Femur (tissue), 1 donor: Measurements from ENCODE around the gene NRCAM.

Experiments
- DNase-seq: peaks from one replicate; pipeline ENCODE4 v3.0.0-alpha.2; 2017

NRCAM gene

DNA sequence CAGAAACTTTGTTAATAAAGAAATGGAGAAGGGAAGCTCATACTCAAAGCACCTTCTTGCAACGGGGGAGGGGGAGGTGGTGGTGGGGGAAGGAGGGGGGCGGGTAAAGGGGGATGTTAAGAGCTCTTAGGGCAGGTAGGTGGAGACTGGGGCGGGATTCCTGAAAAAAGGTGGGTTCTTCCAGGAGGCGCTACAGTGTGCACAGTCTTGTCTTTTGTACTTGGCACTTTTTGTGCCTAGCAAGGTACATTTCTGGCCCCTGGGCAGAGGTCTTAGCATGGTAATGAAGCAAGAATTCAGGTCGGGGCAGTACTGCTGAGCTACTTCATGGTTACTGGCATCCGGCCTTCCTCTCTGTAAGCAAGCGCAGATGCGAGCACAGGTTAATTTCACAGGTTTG lies 310.8 kb downstream of the NRCAM start:
- DNase-seq = no peak

DNA sequence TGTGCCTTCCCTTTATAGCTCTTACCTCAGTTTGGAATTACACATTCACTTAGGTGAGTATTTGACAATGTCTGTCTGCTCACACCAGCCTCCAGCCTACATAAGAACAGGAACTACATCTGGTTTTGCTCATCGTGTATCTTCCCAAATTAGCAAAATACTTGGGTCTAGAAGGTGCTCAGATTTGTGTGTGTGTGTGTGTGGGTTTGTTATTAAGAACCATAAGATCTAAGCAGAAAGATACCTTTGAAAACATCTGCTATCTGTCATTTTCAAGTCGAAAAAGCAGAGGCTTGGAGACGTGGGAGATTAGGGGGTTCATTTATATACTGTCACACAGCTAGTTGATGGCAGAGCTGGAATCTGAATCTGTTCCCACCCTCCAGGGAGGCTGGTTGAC lies 311.3 kb downstream of the NRCAM start:
- no peak for DNase-seq

DNA sequence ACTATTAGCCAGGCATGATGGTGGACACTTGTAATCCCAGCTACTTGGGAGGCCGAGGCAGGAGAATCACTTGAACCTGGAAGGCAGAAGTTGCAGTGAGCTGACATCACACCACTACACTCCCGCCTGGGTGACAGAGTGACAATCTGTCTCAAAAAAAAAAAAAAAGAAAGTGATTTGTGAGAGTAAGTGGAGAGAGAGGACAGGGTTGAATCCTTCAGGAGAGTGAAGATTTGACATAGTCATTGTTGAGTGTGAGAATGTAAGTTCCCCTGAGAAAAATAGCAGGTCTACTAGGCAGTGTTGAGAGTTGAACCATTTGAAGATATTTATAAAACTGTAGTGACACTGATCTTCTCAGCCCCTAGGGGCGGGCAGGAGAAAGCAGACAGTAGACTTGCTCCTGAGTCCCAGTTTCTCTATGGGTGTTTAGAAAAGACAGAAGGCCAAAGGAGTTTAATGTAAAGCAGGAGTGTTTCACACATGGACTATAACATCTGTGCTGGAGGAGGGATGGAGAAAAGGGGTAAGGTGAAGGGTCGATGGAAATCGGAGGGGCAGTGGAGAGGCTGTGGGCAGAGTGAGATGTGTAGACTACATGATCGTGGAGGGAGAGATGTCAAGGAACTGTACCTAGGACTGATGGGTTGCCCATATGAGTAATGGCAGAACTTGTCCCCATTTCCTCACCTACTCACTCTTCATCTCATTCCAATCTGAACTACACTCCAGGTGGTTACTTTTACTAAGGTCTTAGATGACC lies 312.4 kb downstream of the NRCAM start:
- DNase-seq = no peak

DNA sequence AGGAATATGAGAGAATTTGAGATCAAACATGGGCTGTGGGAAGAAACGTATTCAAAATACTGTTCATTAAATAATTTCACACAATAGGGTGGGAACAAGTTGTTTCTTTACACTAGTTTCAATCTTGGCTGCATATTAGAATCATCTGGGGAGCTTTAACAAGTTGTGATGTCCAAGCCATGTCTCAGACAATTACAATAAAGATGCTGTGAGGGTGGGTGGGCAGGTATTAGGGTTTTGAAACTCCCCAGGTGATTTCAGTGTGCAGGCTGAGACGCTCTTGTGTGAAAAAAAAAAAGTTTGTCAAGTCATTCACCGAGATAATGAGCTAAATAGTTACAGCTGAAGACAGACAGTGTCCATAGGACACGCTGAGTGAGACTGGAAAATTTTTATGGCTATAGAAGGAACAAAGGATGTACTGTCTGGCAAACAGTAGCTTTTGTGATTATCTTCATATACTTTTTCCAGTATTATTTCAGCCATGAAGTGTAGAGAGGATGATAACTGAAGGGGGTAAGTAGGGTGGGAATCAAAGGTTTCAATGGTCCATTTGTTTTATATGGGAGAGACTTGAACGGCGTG lies 313.5 kb downstream of the NRCAM start:
- no peak for DNase-seq

DNA sequence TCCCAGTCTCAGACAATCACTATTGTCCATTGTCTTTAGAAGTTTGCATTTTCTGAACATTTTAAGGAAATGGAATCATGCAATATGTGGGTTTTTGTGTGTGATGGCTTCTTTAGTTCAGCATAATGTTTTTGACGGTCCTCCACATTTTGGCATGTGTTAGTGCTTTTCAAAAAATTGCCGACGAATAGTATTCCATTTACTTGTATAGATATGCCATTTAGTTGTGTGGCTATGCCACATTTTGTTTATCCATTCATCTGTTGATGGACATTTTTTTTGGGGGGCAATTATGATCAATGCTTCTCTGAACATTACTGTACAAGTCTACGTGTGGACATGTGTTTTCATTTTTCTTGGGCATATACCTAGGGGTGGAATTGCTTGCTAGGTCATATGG lies 314.1 kb downstream of the NRCAM start:
- no peak for DNase-seq

DNA sequence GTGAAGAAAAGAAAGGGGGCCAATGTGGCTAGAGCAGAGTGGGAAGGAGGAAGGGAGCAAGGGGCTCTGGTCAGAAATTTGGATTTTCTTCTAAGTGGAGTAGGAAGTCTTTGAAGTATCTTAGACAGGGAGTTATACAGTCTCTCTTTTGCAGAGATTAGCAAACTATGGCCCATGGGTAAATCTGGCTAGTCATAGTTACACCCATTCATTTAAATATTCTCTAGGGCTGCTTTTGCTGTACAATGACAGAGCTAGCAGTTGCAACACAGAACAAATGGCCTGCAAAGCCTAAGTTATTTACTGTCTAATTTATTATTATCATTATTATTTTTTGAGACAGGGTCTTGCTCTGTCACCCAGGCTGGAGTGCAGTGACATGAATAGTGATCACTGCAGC lies 315.6 kb downstream of the NRCAM start:
- no peak for DNase-seq

DNA sequence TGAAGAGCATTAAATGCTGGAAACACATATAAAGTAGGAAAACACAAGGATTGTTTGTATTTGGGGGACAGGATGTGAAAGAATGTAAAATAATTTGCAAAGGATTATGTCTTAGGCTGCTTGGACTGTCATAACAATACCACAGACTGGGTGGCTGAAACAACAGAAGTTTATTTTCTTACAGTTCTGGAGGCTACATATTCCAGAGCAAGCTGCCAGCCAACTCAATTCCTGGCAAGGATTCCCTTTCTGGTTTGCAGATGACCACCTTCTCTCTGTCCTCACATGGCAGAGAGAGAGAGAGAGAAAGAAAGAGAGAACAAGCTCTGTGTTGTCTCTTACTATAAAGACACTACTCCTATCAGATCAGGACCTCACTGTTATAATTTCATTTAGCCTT lies 317.3 kb downstream of the NRCAM start:
- no peak for DNase-seq

DNA sequence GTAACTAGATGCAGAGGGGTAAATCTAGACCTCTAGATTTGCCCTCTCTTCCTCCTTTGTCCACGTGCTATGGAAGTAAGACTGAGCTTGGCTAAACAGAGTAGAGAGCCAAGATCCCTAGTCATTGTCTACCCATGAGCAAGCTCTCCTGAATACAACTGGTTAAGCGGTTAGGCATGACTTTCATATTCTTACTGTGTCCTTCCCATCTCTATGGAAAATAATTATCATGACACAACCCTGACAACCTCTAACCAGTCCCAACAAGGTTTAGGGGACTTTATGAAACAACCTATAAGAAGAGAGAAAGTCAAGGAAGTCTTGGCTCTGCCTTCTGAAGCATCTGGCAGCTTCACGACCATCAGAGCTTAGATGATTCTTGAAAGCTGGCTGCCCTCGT lies 318.2 kb downstream of the NRCAM start:
- DNase-seq = no peak

DNA sequence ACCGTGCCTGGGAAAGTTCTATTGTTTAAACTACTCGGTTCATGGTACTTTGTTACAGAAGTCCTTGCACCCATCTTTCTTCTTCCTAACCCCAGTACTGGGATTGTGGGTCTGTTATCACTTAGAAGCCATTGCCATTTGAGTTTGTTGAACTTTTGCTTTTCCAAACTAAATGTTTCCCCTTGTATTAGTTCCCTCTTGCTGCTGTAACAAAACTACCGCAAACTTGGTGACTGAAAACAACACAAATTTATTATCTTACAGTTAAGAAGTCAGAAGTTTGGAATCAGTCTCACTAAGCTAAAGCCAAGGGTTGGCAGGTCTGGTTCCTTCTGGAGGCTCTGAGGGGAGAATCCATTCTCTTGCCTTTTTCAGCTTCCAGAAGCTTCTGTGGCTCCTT lies 319.2 kb downstream of the NRCAM start:
- DNase-seq = no peak

DNA sequence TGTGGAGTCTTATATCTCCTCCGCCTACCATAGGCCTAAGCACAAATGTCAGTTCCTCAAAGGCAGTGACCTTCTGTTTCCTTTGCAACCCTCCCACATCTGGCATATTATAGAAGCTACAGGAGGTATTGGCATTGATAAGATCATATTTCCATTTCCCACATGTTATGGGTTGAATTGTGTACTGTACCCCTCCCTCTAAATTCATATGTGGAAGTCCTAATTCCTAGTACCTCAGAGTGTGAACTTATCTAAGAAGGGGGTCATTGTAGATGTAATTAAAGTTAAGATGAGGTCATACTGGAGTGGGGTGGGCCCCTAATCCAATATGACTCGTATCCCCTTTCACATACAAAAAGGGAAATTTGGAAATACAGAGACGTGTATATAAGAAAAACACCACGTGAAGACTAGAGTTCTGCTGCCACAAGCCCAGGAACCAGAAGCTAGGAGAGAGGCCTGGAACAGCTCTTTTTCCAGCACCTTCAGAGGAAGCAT lies 320.0 kb downstream of the NRCAM start:
- DNase-seq = no peak

DNA sequence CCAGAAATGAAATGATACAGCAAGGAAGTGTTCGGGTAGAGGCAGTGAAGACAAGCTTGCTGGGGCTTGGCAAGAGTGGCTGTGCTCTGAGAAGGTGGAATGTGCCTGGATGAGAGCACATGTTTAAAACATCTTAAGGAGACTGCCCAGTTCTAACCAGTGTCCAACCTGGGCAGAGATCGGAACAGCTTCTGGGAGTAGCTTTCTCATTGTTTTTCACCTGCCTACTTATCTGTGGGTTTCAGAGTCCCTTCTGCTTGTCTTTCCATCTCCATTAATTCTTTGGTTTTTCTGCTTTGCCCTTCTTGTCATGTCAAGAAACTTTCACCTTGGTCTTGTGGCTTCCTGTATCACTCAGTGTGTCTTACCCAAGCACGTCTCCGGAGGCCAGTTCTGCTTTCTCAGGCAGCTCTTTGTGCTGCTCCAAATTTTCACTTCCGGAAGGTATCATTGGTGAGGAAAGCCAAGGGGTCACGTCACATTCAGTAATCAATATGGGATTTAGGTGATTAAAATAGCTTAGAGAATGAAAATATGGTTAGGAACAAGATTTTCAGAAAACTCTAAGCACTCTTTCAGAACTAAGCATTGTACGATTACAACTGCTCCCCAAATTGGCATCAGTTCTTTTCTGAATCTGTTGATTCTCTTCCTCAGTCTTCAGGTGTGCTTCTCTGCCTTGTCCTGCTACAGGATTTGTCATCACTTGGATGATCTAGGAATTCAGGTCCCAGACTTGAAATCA lies 320.6 kb downstream of the NRCAM start:
- no peak for DNase-seq

DNA sequence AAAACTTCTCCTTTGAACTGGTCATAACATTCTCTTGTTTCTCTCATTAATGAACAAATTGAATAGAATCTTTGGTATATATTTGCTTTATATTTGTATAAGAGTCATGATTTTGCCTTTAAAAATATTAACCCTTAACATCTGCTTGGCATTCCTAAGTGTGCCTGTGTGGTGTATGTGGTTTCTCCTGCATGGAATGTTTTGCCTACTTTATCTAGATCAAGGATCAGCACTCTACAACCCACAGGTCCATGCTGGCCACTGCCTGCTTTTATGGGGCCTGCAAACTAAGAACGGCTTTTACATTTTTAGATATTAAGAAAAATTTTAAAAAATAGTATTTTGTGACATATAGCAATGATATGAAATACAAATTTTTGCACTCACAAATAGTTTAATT lies 321.8 kb downstream of the NRCAM start:
- no peak for DNase-seq

DNA sequence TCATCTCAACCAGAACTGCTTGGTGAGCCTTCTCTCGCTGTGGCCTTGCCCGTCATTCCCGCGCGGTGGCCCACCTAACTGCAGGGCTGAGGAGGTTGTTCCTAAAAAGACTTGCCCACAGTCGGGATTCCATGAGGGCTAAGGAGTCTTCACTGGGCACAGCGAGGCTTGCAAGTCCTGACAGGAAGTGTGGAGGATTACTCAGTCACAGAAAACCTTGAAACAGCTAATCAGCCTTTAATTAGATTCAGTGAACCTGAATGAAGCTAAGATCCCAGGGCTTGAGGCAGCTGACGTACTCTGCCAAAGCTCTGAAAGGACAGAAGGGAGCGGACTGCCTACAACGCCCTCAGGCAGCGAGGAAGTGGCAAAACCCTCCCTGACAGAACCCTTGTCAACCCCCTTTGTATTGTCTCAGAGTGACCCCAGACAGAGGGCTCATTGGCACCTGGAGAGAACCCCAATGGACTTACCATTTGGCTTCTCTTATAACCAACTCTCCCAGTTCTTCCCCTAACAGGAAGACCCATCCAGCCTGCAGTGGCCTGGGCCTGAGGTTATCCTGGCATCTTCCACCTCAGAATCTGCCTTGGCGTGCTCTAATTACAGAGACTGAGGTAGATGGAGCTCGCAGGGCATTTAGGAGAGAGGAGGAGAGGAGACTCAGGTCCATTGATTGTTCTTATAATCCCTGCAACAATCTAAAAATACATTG lies 323.5 kb downstream of the NRCAM start:
- DNase-seq = no peak

DNA sequence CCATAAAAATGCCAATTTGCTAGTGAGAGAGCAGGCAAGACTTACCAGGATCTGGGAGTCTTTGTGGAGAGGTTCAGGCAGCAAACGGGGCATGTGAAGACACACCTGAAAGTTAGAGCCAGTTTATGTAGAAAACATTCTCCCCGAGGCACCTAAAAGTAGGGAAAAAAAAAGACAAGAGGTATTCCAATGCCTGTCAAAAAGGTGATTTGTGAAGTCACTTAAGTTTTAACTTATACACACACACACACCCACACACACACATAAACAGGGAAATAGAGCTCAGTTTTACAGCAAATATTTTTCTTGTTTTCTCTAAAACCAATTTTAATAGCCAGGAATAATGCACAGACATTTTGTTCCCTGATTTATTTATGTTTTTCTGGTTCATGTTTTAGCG lies 326.0 kb downstream of the NRCAM start, which contains the start of gene LAMB4:
Gene LAMB4, minus strand, starts transcription at position 101 of the 400 bp plus-strand sequence. CDS start 7,197 bp downstream, outside the sequence.
- no peak for DNase-seq

DNA sequence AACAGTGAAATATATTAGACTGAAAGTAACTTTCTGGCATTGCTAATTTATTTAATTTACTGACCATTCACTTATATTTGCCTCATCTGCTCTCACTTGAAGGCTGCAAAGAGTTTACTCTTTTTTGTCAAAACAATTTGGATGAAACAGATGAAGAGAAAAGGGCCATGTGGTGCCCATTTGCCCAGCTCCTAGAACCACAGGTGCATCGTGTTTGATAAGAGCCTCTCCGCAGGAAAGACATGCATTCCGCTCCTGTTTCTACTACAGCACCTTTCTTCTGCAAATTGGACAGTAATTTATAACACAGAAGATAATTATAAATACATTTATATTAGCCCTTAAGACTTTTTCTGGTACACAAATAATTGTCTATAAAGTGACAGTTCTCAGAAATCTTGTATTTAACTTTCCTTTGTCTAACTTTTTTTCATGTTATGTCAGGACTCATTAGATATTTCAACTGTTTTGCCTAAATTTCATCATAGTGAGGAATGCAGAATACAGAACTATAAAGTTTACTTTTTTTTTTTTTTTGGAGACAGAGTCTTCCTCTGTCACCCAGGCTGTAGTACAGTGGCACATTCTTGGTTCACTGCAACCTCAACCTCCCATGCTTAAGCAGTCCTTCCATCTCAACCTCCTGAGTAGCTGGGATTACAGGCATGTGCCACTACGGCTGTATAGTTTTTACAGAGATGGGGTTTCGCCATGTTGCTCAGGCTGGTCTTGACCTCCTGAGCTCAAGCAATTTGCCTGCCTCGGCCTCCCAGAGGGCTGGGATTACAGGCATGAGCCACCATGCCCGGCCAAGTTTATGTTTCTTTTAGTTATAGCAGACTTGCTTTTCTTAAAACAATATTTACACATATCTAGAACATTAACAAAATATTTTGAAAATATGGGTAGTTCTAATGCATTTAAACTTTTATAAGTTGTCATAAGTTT lies 326.9 kb downstream of the NRCAM start:
- DNase-seq = no peak

DNA sequence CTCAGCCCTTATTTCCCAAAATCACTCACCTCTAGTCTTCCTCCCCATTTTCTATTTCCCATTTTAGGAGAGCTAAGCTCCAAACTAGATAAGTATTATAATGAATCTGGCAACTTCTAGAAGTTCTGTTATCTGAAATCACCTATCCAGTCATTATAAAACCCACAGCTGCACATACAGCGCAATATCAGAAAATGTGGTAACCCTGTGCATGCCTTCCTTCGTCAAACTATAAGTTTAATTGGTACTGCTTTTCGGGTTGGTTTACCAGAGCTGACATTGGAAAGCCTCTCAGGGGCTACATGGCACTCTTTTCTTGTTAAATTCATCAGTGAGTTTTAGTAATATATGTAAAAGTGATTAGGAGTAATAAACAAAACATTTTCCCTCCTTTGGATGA lies 327.7 kb downstream of the NRCAM start:
- DNase-seq = no peak

DNA sequence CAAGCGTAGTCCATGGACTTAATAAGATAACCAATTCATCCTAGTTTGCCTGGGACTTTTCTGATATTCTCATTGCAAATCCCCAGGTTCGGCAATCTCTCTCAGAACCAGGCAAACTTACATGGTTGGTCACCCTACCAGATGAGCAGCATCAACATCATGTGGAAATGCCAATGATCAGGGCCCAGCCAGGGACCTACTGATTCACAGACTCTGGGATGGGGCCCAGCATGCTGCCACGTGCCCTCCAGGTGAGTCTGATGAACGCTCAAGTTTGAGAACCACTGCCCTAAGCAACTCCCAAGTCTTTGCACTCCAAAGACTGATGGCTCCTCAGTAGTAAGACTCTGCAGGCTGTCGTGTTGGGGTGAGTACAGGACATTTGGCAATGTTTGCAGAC lies 328.8 kb downstream of the NRCAM start:
- DNase-seq = no peak

DNA sequence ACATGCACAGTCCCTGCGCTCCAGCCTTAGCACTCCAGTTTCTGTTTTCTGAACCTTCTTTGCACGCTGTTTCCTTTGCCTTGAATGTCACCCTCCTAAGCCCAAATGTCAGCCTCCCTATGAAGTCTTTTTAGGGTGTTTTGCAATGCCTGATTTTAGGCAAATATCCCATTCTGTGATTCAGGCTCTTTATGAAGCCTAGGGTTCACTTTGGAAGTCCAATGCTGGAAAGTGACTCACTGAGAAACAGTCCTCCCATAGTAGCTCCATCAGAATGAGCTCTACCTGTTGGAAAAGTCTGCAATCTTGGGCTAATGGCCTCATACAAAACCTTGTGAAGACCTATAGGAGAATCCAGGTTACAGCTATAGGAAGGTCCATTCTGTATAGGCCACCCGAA lies 331.4 kb downstream of the NRCAM start:
- no peak for DNase-seq

DNA sequence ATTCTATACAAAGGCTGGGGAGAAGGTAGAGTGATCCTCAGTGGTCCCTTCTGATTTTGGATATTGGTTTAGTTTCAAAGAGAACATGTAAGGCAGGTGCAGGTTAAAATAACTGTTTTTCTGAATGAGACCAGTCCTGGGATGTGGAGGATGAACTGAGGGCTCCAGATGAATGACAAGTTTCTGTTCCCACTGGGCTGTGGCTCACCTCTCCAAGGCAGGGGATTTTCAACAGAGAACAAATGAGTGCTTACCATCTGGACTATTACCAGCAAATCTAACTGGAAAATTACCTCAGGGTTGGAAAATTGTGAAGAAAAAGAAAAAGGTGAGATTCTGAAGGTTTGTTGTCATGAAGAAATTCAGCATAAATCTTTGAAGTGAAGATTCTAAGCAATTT lies 334.1 kb downstream of the NRCAM start:
- no peak for DNase-seq

DNA sequence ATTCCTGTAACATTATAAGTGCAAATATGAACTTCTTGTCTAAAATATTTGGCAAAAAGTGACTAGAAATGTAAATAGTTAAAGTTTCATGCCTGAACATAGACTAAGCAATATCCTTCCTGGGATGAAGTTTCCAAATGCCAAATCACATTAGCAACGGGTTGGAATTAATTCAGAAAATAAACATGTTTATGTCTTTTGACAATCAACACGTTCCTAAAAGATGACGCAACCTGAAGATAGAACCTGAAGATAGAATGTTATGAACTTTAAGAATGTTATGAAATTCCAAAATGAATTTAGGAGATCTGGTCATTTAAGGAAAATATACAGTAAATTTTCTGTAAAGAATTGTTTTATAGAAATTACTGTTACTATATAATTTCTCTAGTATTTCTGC lies 335.3 kb downstream of the NRCAM start:
- no peak for DNase-seq

DNA sequence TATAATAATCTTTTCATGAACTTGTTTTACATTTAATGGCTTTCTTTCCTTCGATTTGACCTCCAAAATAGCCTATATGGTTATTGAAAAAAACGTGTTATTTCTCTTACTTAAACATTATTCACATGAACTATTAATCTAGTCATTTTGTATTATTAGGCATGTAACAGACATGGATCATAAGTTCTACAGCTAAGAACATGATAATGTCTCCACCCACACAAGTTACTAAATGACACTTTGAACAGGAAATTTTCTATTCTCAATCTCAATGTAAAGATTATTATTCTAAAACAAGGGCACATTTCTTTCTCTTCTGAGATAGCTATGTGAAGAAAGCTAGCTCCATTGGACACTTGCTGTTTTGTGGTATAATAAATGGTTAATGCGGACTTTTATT lies 336.0 kb downstream of the NRCAM start:
- DNase-seq = no peak

DNA sequence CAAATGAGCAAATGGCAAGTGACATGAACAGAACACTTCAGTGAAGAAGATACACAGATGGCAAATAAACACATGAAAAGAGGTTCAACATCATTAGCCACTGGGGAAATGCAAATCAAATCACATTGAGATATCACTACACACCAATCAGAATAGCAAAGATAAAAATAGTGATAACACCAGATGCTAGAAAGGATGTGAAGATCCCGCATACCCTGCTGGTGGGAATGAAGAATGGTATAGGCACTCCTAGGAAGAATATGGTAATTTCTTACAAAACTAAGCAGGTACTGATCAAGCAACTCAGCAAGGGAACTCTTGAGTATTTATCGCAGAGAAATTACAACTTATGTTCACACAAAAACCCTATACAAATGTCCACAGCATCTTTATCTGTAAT lies 337.3 kb downstream of the NRCAM start:
- DNase-seq = no peak
